Left lung (tissue), 10 donors: ENCODE measurements around the gene CDS1. TPM values are rescaled to one million over a fixed set of nuclear protein-coding genes. Genes with fewer than 3 reads are reported as not detected.

Source experiments
- ATAC-seq: fragments of 200-7000 bp; cut with Tn5 transposase; one replicate; pipeline ENCODE4 v1.9.1; 2020; ENCODE audit warnings: moderate library complexity
- DNase-seq, 4 donors: peaks; one replicate each; pipeline ENCODE4 v3.0.0-alpha.2; 2013 to 2020
- H3K27ac ChIP-seq, 2 donors: fragments of 200-600 bp; sonication (generic) in 1 of 2; one replicate each; pipeline versions ENCODE4 v1.5.0 to v1.8.0; 2020 to 2021
- H3K27me3 ChIP-seq, 2 donors: fragments of 200-600 bp; sonication (generic) in 1 of 2; one replicate each; pipeline versions ENCODE4 v1.5.0 to v1.8.0; 2020 to 2021
- H3K36me3 ChIP-seq, 2 donors: fragments of 200-600 bp; sonication (generic) in 1 of 2; one replicate each; pipeline versions ENCODE4 v1.5.0 to v1.8.0; 2020 to 2021
- H3K4me1 ChIP-seq, 2 donors: fragments of 200-600 bp; one replicate each; pipeline ENCODE4 v1.8.0; 2021
- H3K4me3 ChIP-seq, 2 donors: fragments of 200-600 bp; sonication (generic) in 1 of 2; one replicate each; pipeline versions ENCODE4 v1.5.0 to v1.8.0; 2020 to 2021; ENCODE audit warnings: mild to moderate bottlenecking in 1 of 2
- H3K9me3 ChIP-seq, 2 donors: fragments of 200-600 bp; sonication (generic) in 1 of 2; one replicate each; pipeline versions ENCODE4 v1.5.0 to v1.8.0; 2020 to 2021
- intact Hi-C, 2 donors: fragments of 100-400 bp; cut with DNase I; formaldehyde crosslinking; loops; one replicate each; pipeline versions ENCODE4 v1.11.2 to v1.14.2; 2022
- polyA plus RNA-seq, 6 donors: library from polyadenylated mRNA; unstranded; fragments of 120-200 nt; gene quantifications; one replicate each; pipeline ENCODE4 v1.2.1, GENCODE V29; 2013; ENCODE audit not compliant: insufficient read length in 6 of 6
- total RNA-seq, 2 donors: library from RNA; stranded (reverse); fragmentation: NEBNext Ultra II Directional; extraction: Animal tissue kit (Norgen Biotek cat#: 25700); gene quantifications; one replicate each; pipeline ENCODE4 v1.2.1, GENCODE V29; 2021
- TF ChIP-seq, protein P1 (sequence below), 2 donors: fragments of 200-600 bp; sonication (generic) in 1 of 2; IDR thresholded peaks; one replicate each; pipeline versions ENCODE4 v1.5.0 to v1.8.0; 2021; ENCODE audit warnings: antibody characterized with exemption in 2 of 2
- donor health status: DM: no; HTN: yes; CAD: no.
- donor health status: DM: no; HTN: no; CAD: no.

Gene CDS1
- total and polyA plus RNA-seq, 8 donors = 10.3 to 25.7 (median 20.9) TPM

DNA sequence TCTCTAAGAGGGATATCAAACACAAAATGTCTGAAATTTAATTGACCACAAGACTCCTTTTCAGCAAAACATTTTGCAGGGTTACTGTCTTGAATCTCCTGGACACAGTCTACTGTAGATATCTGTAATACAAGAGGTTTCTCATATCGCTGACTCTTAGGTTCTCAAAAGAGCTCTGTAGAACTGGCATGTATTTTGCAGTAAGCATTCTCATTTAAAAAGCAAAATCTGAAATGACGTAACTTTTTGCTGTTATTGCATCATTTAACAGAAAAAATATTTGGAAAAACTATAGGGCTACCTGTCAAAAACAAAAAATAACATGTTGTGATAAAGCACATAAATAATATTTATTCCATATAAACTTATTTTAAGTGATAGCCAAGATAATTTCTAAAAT, 114.2 kb downstream of the CDS1 start:
- no peaks in the 10 kb centered on the region for H3K27me3 ChIP-seq
- H3K36me3 ChIP-seq = peaks cover 0 to 90% of the 10 kb centered on the region in 2 donors
- no peak overlapping the region for H3K4me3 ChIP-seq
- H3K9me3 ChIP-seq = no peaks in the 10 kb centered on the region
- no peak overlapping the region for H3K27ac ChIP-seq
- peaks cover 0 to 7% of the 10 kb centered on the region in 2 donors for H3K4me1 ChIP-seq
- intact Hi-C loops = no loop called here
- DNase-seq (no peak), ATAC-seq (no peak)
- TF ChIP-seq, protein P1, sequence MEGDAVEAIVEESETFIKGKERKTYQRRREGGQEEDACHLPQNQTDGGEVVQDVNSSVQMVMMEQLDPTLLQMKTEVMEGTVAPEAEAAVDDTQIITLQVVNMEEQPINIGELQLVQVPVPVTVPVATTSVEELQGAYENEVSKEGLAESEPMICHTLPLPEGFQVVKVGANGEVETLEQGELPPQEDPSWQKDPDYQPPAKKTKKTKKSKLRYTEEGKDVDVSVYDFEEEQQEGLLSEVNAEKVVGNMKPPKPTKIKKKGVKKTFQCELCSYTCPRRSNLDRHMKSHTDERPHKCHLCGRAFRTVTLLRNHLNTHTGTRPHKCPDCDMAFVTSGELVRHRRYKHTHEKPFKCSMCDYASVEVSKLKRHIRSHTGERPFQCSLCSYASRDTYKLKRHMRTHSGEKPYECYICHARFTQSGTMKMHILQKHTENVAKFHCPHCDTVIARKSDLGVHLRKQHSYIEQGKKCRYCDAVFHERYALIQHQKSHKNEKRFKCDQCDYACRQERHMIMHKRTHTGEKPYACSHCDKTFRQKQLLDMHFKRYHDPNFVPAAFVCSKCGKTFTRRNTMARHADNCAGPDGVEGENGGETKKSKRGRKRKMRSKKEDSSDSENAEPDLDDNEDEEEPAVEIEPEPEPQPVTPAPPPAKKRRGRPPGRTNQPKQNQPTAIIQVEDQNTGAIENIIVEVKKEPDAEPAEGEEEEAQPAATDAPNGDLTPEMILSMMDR (IDR thresholded peaks at IDR 0.05) = no peak

DNA sequence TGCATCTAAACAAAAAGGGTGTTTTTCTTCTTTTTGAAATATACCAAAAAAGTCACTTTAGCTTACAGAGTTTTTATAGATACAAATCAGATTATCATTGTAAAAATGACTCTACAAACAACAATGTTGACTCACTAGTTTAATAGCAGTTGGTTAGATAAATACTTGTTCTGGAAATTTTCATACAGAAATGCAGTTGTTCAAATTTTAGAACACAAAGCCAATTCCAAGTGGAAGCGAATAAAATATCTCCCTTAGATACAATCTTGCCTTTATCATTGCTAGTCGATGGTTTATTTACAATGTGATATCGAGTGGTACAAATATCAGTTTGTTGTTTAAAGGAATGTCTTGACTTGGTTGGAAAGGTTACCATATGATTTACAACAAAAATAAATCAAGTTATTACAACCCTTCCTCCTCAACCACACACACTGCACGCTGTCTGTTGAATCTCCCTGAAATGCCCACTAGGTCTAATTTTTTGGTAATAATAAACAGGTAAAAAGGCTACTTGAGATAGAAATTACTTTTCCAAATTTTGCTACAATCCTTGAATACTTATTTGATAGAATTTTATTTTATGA, 114.8 kb downstream of the CDS1 start:
- Histone ChIP-seq H3K4me3 (no peak overlapping the region), H3K27me3 (no peaks in the 10 kb centered on the region), H3K4me1 (peaks cover 0 to 5% of the 10 kb centered on the region in 2 donors), H3K9me3 (no peaks in the 10 kb centered on the region), H3K27ac (no peak overlapping the region), H3K36me3 (peaks cover 0 to 90% of the 10 kb centered on the region in 2 donors)
- DNase-seq (no peak), ATAC-seq (no peak)
- TF ChIP-seq, protein P1 (IDR thresholded peaks at IDR 0.05) = no peak
- intact Hi-C loops = no loop called here

DNA sequence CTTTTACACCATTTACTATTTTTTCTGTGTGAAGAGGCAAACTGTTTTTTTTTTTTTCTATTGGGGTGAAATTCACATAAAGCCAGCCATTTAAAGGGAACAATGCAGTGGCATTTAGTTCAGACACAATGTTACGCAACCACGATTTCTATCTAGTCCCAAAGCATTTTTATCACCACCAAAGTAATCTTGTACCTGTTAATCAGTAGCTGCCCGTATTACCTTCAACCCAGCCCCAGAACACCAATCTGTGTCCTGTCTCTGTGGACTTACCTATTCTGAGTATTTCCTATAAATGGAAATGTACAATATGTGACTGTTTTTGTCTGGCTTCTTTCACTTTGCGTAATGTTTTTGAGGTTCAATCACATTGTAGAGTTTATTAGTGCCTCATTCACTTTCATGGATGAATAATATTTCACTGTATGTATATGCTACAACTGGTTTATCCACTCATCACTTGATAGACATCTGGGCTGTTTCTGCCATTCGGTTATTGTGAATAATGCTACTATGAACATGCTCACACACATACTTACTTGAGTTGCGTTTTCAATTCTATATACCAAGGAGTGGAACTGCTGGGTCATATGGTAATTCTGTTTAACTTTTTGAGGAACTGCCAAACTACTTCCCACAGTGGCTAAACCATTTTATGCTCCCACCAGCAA, 116.2 kb downstream of the CDS1 start:
- DNase-seq (no peak), ATAC-seq (no peak)
- Histone ChIP-seq H3K9me3 (no peaks in the 10 kb centered on the region), H3K27ac (no peak overlapping the region), H3K27me3 (no peaks in the 10 kb centered on the region), H3K36me3 (peaks cover 0 to 90% of the 10 kb centered on the region in 2 donors), H3K4me3 (no peak overlapping the region), H3K4me1 (peaks cover 0 to 5% of the 10 kb centered on the region in 2 donors)
- intact Hi-C loops = no loop called here
- TF ChIP-seq, protein P1 (IDR thresholded peaks at IDR 0.05) = no peak

Other genes starting within 250 kb of the CDS1 start
- gene NKX6-1, start 83.8 kb upstream of the CDS1 start, total RNA-seq = not detected
- under 1 TPM in 3 of 6 donors, not detected in 3; 0.07 to 0.21 (median 0.08) TPM for gene NKX6-1, start 83.8 kb upstream of the CDS1 start, polyA plus RNA-seq